Activated effector memory CD4-positive, alpha-beta T cell treated with anti-CD3 and anti-CD28 coated beads, Interleukin-2, amount 50 U/mL, for 16 hours (primary cell): ENCODE measurements around the gene PTGR2.
"Not testable (repeated sequence)": the region's sequence is repeated elsewhere in the genome, so short reads cannot be mapped to it uniquely, and the experiment has no call there.

Source experiments
- DNase-seq: peaks from one replicate; pipeline ENCODE4 v3.0.0-alpha.2; 2020

Gene PTGR2

GRCh38 chr14:73887694-73888459 is 36.2 kb downstream of the PTGR2 start:
- DNase-seq = no peak

GRCh38 chr14:73888460-73888725 is 36.8 kb downstream of the PTGR2 start:
- no peak for DNase-seq

- DNase-seq = no peak
Measured at GRCh38 chr14:73888971-73889370, 37.3 kb downstream of the PTGR2 start.

- DNase-seq = no peak
Measured at GRCh38 chr14:73889376-73889775, 37.7 kb downstream of the PTGR2 start.

GRCh38 chr14:73894180-73894687 is 42.6 kb downstream of the PTGR2 start:
- DNase-seq = not testable (repeated sequence)

- DNase-seq = no peak
Measured at GRCh38 chr14:73895939-73896338, 44.3 kb downstream of the PTGR2 start.

GRCh38 chr14:73896521-73896920 is 44.9 kb downstream of the PTGR2 start:
- no peak for DNase-seq

- DNase-seq = no peak
Measured at GRCh38 chr14:73903028-73903427, 51.4 kb downstream of the PTGR2 start.

GRCh38 chr14:73909681-73910080 is 58.0 kb downstream of the PTGR2 start:
- DNase-seq = no peak

- no peak for DNase-seq
Measured at GRCh38 chr14:73913256-73913655, 61.6 kb downstream of the PTGR2 start.

GRCh38 chr14:73916324-73916723 is 64.7 kb downstream of the PTGR2 start:
- DNase-seq = no peak

GRCh38 chr14:73919457-73919856 is 67.8 kb downstream of the PTGR2 start:
- not testable (repeated sequence) for DNase-seq

GRCh38 chr14:73924337-73924736 is 72.7 kb downstream of the PTGR2 start:
- no peak for DNase-seq
